GM21786 (cell line): ENCODE data around the gene SDK1.
"Not testable (repeated sequence)": the region's sequence is repeated elsewhere in the genome, so short reads cannot be mapped to it uniquely, and the experiment has no call there.

Source experiments
- ATAC-seq: cut with Tn5 transposase; IDR thresholded peaks from one replicate; pipeline ENCODE4 v1.9.1; 2021; ENCODE audit not compliant: unreplicated experiment

Gene SDK1

DNA sequence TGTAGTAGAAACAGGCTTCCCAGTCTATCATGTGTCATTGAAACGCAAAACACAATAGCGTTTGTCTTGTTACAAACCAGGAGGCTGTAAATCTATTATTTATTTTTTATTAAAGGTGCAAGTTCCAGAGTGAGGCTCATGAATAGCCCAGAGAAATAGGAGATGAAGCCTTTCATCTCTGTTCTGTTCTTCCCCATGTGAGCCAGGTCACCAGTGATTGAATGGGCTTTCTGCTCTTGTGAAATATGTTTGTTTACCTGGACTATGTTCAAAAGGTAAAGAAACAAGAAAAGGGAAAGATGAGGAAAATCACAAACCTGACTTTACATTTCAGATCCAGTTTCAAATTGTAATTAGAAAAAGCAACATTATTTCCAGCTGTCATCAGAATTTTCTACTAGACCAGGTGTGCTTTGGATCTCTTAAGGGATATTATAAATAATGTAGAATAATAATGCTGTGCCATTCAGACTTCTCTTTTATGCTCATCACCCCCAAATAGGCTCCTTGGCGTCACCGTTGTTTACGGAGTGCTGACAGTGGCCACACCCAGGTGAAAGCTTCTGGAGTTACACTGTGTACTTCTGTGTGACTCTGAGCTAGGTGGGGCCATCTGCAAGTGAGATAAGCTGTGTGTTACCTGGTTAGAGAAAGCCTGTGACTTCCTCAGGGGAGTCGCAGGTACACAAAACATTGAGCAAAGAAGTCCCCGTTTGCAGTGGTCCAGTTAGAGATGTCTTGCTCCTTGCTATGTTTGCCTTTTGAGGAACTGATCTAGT lies 274.9 kb downstream of the SDK1 start:
- ATAC-seq = no peak

- no peak for ATAC-seq
These were observed 277.3 kb downstream of the SDK1 start for GRCh38 chr7:3578399-3578798.

GRCh38 chr7:3579638-3580219 lies 278.7 kb downstream of the SDK1 start:
- no peak for ATAC-seq

- not testable (repeated sequence) for ATAC-seq
These were observed 281.1 kb downstream of the SDK1 start for GRCh38 chr7:3582145-3582544.

DNA sequence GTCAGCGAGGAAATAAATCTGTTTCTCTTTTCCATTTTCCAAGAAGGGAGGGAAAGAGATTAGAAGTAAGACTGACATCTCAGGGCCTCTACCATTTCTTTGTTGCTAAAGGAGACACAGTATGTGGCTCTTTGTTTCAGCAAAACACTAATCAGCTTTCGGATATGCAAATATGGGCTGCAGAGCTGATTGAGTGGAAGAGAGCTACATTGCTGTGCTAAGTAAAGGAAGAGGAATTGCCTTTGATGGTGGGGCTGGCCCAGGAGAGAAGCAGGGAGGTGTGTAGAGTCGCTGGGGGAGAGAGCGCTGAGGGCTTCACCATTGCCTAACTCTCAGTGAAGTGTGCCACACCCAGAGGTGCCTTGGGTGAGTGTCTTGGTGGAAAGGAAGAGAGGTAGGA lies 284.8 kb downstream of the SDK1 start:
- no peak for ATAC-seq

GRCh38 chr7:3588341-3588740 lies 287.3 kb downstream of the SDK1 start:
- no peak for ATAC-seq

GRCh38 chr7:3589752-3590151 lies 288.7 kb downstream of the SDK1 start:
- no peak for ATAC-seq

DNA sequence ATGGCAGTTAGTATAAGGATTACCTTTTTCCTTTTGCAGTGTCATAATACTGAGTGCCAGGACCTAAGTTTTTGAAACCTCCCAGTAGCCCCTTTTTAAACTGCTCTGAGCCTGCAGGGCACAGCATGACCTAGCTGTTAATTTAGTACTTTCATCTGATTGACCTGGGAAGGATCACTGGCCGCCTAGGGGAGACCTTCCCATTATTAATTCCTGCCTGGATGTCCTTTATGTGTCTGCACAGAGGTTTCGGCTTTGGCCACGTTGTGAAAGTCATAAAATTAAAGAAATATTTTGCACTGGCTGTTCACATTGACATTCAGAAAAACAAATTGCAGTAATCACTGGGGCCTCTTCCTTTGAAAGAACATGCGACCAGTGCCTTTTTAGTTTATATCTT lies 290.2 kb downstream of the SDK1 start:
- ATAC-seq = no peak

GRCh38 chr7:3591944-3592343 lies 290.9 kb downstream of the SDK1 start:
- no peak for ATAC-seq

DNA sequence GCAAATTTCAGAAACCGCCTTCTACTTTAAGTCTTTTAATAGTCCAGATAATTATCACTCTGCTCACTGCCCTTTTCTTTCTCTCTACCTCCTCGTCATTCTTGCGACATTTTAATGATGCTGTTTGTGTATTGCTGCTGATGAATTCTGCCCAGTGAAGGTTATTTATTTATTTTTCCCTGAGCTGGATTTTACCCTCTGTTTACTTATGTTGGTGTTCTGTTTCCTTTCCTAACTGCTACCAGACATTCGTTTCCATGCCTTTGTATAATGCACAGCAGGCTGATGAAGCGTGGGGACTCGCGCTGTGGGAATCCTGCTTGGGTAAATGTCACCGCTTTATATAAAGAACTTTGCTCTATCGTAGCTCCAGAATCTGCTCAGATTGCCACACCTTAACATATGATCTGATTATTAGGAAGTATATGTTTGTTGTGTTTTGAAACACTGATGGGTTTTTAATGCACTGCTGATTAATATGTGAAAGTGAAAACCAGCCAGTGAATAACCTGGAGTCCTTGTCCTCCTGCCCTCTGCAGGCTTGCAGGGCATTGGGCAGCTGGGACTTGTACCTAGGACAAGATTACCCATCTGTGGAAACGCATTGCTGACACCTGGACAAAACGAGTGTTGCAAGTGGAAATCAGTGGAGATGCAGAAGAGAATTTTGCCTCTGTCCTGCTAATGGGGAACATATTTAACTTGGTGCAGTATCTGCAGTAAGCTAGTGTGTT lies 291.5 kb downstream of the SDK1 start:
- ATAC-seq = no peak

- ATAC-seq = no peak
These were observed 293.8 kb downstream of the SDK1 start for GRCh38 chr7:3594901-3595300.

DNA sequence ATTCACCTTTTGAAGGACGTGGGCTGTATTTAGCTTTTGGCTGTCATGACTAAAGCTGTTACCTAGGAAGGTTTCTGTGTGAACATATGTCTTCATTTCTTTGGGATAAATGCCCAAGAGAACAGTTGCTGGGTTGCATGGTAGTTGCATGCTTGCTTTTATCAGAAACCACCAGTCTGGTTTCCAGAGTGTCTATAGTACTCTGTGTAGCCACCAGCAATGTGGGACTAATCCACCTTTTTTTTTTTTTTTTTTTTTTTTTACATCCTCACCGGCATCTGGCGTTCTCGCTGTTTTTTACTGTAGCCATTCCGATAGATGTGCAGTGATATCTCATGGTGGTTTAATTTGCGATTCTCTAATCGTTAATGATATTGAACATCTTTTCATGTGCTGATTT lies 297.8 kb downstream of the SDK1 start:
- ATAC-seq = no peak

DNA sequence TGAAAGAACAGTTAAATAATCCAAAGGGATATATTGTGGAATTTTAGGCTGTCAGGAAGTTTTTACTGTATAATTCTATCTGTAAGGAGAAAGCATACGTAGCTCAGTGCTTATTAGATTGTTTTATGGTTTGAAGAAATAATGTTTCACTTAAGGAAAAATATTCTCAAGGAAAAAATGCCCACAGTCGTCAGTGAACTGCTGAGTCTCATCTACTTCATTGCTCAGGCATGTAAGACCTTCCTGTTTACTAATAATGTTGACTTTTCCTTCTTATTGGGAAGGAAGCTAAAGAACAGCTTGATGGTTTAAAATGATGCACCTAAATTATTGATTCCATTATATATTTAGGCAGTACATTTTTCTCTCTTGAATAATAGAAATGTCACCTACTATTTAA lies 304.2 kb downstream of the SDK1 start:
- ATAC-seq = no peak

DNA sequence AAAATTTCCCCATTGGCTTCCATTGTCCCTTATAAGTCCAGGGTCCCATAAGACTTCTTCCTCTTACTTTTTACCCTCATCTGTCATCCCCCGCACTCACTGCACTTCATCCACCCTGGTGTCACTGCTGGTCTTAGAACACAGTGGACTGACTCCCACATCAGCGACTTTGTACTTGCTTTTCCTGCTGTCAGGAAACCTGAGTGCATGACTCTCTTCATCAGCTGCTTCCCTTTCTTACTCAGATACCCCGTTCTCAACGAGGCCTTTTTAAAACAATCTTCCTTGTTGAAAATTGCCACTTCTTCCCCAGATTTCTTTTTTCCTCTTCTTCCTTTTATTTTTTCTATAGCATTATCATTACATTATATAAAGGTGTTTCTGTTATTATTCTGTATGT lies 305.4 kb downstream of the SDK1 start:
- no peak for ATAC-seq

GRCh38 chr7:3607847-3608246 lies 306.8 kb downstream of the SDK1 start:
- no peak for ATAC-seq

DNA sequence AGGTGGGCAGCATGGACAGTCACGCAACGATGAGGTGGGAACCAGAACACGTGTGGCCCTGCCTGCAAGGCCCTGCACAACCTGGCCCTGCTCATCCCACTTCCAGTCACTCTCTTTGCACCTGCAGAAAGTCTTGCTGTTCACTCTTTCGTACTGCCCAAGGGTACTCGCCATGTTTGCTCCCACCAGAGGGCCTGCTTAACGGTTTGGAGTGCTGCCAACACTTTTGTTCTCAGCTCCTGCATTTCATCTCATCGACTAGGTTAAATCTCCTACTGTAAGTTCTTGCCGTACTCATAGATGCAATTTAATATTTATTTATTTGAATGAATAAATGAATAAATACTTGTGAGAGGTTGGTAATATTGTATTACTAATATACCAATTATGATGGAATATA lies 315.3 kb downstream of the SDK1 start:
- ATAC-seq = no peak

DNA sequence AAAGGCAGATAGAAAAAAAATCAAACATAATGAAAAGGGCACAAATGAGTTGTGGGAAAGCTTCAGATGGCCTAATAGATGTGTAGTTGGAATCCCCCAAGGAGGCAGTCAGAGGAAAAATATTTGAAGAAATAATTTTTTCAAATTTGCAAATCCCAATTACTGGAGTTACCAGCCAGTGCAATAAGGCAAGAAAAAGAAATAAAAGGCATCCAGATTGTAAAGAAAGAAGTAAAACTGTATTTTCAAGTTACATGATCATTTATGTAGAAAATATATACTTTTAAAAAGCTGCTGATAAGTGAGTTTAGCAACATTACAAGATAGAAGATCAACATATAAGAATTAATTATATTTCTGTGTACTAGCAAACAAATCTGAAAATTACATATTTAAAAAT lies 329.0 kb downstream of the SDK1 start:
- ATAC-seq = no peak

GRCh38 chr7:3634396-3634795 lies 333.3 kb downstream of the SDK1 start:
- no peak for ATAC-seq

GRCh38 chr7:3636131-3636860 lies 335.2 kb downstream of the SDK1 start:
- no peak for ATAC-seq

DNA sequence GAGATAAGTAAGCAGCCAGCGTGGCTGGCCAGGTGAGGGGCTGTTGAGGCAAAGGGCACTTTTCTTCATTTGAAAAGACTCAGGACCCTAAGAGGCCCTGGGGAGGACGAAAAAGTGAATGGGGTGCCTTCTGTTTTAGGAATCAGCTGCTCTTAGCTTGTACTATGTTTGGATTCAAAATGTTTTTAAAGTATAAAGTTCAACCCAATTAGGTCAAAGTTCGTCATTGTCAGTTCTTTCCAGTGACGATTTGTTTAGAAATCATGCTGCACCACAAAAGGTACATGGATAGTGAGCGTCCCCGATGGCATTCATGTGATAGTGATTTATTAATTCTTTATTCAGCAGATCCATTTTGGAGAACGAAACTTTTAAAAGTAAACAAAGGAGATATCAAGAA lies 338.2 kb downstream of the SDK1 start:
- no peak for ATAC-seq

DNA sequence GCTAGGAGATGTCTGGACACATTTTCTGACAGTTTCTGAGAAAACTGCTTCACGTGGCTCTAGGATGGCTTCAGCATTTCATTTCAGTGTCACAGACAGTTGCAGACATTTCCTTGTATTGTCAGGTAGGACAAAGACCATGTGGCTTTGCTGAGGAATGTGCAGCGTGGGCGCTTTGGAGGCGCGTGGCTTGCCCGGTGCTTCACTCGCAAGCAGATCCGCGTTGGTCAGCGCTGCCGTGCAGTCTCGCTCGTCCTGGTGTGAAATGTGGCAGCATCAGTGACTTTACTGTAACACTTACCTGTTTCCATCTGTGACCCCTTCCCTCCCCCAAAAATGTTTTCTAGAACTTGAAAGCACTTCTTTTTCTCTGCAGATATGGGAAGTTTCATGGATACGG lies 340.5 kb downstream of the SDK1 start:
- ATAC-seq = no peak

DNA sequence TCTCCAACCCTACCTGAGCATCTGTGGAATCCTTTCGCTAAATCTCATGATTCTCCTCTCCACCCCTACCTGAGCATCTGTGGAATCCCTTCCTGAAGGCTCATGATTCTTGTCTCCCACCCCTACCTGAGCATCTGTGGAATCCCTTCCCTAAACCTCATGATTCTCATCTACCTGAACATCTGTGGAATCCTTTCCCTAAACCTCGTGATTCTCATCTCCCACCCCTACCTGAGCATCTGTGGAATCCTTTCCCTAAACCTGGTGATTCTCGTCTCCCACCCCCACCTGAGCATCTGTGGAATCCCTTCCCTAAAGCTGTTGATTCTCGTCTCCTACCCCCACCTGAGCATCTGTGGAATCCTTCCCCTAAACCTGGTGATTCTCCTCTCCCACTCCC lies 342.0 kb downstream of the SDK1 start:
- no peak for ATAC-seq
